HG03469 (cell line): Measurements from ENCODE around the gene ALDH1A1.

Experiments
- ATAC-seq: cut with Tn5 transposase; IDR thresholded peaks from one replicate; pipeline ENCODE4 v1.9.1; 2021; ENCODE audit warnings: mild to moderate bottlenecking, moderate library complexity, moderate number of reproducible peaks; ENCODE audit not compliant: unreplicated experiment

ALDH1A1 gene

DNA sequence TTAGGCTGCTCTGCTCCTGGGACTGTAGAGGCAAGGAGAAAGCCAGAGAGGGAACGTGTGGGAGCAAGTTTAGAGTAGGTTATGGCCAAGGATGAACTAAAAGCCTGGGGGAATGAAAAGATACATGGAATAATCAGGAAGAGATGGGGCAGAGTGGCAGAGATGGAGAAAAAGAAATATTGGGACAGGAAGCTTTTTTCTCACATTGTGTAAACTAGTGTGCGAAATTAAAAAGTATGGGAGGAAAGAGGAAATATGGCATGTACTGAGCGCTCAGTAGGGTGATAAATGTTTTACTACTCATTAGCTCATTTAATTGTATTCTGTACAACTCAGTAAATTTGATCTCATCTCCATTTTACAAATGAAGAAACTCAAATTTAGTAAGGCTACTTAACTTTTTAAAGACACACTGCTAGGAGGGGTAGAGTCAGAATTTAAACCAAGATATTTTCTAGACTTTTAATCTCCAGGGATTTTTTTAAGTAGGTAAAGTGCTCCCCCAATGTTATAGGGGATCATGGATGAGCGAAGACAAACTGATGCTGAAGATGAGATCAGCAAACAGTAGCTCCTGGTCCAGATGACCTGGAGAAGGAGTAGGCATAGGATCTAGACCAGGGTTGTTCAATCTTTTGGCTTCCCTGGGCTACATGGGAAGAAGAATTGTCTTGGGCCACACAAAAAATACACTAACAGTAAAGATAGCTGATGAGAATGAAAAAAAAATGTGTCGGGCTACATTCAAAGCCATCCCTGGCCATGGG lies 30.8 kb downstream of the ALDH1A1 start:
- ATAC-seq: no peak

DNA sequence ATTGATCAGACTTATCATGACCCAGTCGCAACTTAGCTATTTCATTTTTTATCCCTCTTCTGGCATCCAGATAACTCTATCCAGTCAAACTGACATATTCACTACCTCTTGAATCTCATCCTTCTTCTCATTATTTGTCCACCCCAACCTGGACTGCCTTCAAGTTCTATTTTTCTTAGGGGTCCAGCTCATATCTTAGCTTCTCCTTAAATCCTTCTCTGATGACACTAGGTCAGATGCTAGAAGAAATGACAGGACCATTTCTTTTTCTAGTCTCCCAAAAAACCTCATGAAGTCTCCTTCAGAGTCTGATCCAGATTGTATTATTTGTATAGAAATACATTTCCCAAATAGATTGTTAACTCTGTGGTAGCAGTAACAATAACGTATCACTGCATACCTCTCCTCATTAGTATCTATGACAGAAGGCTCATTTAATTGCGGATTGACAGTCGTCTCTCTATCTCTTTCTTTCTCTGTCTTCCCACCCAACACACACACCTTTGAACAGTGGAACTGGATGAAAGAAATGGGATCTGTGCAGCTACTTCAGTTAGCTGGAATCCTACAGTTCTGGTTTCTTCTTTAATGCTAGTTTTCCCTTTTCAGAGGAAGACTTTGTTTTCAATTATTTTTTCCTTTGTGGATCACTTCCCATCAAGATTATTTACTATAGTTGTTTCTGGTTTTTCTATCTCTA lies 33.5 kb downstream of the ALDH1A1 start:
- ATAC-seq: no peak

DNA sequence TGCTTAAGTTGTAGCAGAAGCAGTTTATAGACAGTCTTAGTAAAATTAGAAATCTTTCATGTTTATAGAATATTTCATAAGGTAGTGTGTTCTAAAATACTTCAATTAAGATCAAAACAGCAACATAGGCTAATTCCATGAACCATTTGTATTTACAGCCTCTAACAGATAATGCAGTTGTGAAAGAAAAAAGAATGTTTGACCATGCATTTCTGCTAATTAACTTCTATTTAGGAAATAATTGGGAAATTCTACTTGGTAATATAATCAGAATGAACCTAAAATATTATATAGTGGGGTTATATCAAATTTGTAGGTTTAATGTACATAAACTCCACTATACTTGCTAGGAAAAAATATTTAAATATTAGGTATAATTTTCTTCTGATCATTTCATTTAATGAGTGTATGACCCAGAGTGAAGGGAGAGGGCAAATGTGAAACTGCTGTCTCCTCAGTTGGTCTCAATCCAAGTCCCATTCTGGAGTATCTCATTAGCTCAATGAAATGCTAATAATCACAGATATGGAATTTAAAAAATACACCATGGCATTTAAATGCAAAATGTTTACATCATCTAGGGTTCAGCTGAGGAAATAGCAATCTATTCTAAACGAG lies 34.9 kb downstream of the ALDH1A1 start:
- no peak for ATAC-seq

DNA sequence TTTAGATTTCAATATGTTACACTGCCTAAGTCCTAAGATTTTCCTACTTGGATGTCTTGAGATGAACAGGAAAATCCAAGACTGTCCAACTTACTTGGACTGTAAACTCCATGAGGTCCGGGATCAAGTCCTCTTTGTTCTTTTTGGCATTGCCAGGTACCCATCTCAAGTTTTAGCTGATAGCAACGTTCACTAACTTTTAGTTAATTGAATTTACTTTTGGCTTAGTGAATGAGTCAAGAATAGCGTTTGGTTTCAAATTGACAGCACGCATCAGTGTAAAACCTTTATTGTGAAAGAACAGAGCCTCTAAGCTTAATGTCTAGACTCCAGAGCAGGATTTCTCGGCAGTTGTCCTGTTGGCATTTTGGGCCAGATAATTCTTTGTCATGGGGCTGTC lies 37.2 kb downstream of the ALDH1A1 start:
- ATAC-seq: no peak

- ATAC-seq: no peak
Observed at GRCh38 chr9:72914750-72915149, 38.1 kb downstream of the ALDH1A1 start.

DNA sequence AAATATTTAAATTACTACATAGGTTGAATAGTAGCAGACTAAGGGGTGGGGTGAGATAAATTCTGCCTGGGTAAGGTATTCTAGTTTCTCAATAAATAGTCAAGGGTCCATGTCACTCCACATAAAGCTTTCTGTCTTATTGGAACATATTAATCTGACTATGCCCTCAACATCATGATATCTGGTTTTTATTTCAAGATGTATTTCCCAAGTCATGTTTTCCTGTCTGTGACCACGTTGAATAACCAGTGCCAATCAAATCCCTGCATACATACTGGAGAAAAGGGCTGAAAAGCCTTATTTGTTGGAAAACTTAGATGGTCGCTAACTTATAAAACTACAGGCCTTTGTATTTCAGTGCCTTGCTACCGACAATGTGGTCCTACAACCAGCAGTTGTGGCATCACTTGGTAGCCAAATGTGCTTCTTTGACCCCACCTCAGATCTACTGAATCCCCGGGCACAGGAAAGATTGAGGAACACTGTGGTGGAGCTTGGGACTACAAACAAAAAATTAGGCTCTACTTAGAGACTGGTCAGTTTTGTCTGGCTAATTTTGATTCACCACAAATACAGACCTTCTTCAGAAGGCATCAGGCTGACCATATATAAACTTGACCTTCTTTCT lies 39.4 kb downstream of the ALDH1A1 start:
- no peak for ATAC-seq

DNA sequence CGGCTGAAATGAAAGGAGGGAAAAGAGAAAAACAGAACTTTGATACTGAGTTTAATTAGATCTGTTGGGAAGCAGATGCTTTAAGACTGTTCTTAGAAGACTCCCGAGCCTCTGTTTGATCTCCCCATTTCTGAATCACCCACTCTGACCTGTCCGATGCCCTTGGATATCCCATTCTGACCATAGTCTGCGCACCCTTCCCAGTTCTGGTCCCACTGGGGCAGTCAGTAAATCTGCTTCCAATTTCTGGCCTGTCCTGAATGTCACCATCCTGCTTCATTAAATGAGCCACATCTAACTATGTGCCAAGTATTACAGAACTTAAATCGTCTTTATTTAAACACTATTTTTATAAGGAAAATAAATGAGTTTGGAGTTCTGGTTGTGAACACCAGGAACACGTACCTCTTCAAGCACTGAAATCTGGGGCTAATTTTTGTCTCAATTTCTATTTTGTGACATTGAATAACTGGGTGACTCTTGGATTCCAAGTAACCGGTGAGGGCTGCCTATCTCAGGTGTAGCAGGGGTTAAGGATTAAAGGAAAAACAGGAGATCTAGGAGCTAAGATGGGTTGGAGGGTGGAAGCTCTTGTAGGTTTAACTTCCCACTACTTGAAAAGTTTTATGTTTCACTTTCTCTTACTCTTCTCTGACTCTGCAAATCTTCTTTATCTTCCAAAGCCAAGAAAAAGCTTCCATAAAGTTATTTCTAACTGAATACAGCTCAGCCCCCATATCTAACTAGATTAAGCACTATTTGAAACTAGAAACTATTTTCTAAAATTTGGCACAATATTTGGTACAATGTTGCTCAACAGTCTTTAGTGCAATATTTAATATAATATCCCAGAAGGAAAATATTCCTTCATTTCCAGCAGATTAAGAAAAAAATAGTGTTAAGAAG lies 40.1 kb downstream of the ALDH1A1 start:
- no peak for ATAC-seq

- ATAC-seq: no peak
Observed at GRCh38 chr9:72911816-72912215, 41.0 kb downstream of the ALDH1A1 start.

DNA sequence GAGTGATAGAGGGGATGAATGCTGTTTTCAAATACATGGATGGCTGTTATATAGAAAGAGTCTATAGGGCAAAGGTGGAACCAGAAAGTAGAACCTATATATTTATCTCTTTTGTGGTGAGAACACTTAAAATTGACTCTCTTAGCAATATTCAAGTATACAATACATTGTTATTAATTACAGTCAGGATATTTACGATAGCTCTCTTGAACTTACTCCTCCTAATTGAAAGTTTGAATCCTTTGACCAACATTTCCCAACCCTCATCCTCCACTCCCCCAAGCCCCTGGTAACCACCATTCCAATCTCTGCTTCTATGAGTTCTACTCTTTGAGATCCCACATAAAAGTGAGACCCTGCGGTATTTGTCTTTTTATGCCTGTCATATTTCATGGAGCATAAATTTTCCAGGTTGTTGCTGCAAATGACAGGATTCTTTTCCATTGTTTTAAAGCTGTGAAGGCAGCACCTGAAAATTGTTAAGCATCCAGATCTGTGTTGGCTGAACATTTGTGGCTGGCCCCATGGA lies 41.5 kb downstream of the ALDH1A1 start:
- ATAC-seq: no peak

- ATAC-seq: no peak
Observed at GRCh38 chr9:72909428-72909827, 43.4 kb downstream of the ALDH1A1 start.

- no peak for ATAC-seq
Observed at GRCh38 chr9:72907421-72907820, 45.4 kb downstream of the ALDH1A1 start.

DNA sequence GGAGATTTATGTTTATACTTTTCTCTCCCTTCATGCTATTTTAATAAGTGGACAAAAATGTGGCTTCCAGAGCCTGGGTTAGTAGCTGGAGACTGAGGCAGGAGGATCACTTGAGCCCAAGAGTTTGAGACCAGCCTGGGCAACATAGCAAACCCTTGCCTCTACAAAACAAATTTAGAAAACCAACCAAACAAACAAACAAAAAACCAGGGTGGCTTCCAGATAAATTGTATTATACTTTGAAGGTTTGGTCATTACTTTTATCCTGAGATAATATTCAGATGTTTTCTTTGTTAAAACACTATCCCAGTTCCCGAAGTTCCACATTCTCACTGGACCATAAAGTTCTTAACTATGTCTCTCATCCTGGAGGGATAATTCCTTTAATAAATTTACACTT lies 46.0 kb downstream of the ALDH1A1 start:
- no peak for ATAC-seq

DNA sequence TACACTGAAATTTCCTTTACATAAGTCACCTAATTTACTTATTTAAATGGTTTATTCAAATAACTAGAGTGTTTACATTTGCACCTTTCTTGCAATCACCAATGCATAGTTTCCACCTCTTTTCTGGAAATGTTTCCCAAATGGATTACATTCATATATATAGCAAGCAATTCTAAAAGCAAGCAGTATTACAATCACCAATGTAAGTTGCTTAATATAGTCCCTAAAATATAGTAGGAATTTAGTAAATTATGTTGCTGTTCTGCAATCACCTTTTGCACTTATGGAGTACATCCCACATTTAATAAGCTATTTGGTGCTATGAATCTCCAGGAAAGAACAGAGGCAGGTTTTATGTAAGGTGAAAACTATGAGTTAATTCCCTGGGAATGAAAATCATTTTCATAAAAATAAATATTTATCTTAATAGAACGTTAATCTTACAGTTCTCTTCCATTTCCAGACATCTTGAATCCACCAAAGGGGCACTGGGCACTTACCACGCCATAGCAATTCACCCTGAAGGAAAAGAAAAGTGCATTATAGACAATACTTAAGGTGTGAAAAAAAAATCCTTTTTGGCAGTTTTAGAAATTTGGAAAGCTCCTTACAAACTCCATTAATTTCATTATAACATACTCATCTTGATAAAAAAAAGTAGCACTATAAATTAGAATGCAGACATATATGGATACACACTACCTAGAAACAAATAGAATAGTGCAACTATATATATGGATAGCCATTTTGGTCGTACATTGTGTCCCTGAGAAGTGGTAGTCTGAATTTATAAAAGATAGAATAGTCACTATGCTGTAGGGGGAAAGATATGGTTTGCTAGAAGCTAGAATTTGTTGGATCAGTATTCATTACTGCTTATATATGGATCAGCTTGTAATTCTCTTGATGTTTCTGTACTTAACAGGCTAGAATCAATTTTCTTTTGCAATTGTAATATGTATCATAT lies 47.1 kb downstream of the ALDH1A1 start:
- no peak for ATAC-seq

DNA sequence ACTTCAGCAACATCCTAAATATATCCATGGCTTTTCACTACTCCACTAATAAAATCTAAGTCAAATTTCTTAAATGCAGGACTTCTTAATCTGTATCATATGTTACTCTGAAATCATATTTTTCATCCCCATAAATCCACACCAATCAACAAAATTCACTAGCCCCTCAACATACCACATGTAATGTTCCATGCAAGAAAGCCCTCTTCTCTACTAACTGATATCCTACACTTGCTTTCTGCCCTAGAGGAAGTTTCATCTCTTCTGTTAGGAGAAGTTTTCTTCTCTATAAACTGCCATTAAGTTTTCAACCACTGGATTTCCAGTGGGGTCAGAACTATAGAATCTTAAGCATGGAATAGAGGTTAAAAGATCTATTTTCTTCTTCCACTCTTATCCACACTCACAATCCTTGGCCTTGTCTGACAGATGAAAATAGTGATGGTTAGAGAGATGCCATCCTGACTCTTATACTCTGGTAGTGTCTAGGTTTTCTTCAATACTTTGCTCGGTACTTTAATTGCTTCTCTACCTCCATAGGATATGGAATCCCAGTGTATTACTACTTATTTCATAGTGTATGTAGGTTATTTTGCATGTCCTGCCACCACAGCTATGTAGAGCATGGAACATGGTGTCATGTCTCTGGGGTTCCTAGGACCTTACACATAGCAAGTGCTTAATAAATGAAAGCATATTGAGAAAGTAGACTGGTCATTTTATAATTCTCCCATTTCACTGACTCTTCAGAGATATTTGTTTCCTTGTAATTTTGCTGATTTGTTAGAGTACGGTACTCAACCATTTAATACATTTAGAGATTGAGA lies 48.4 kb downstream of the ALDH1A1 start:
- ATAC-seq: no peak

- ATAC-seq: no peak
Observed at GRCh38 chr9:72903103-72903502, 49.8 kb downstream of the ALDH1A1 start.

- ATAC-seq: no peak
Observed at GRCh38 chr9:72902268-72902667, 50.6 kb downstream of the ALDH1A1 start.

GRCh38 chr9:72899734-72900477 lies 52.9 kb downstream of the ALDH1A1 start:
- no peak for ATAC-seq
